Heart right ventricle (tissue), 16 donors: ENCODE measurements around the gene MBNL1. TPM values are rescaled to one million over a fixed set of nuclear protein-coding genes. Genes with fewer than 3 reads are reported as not detected.

ENCODE experiments used
- ATAC-seq, 8 donors: fragments of 200-7000 bp; cut with Tn5 transposase; one replicate each; pipeline ENCODE4 v1.9.1; 2020; ENCODE audit warnings: mild to moderate bottlenecking in 8 of 8, moderate library complexity in 8 of 8, moderate number of reproducible peaks in 1 of 8
- DNase-seq, 2 donors: peaks; one replicate each; pipeline ENCODE4 v3.0.0-alpha.2; 2020
- H3K27ac ChIP-seq, 10 donors: fragments of 200-600 bp; sonication (generic) in 2 of 10; one replicate each; pipeline versions ENCODE4 v1.5.0 to v1.8.0; 2020 to 2022; ENCODE audit warnings: mild to moderate bottlenecking in 3 of 10
- H3K27me3 ChIP-seq, 7 donors: fragments of 200-600 bp; one replicate each; pipeline ENCODE4 v1.8.0; 2021 to 2022; ENCODE audit warnings: mild to moderate bottlenecking in 2 of 7
- H3K36me3 ChIP-seq, 9 donors: fragments of 200-600 bp; sonication (generic) in 1 of 9; one replicate each; pipeline versions ENCODE4 v1.5.0 to v1.8.0; 2020 to 2022; ENCODE audit warnings: mild to moderate bottlenecking in 2 of 9
- H3K4me1 ChIP-seq, 9 donors: fragments of 200-600 bp; sonication (generic) in 1 of 9; one replicate each; pipeline versions ENCODE4 v1.5.0 to v1.8.0; 2020 to 2022; ENCODE audit warnings: mild to moderate bottlenecking in 4 of 9
- H3K4me3 ChIP-seq, 10 donors: fragments of 200-600 bp; sonication (generic) in 2 of 10; one replicate each; pipeline versions ENCODE4 v1.5.0 to v1.8.0; 2020 to 2022; ENCODE audit warnings: mild to moderate bottlenecking in 7 of 10, moderate library complexity in 2 of 10
- H3K9me3 ChIP-seq, 11 donors: fragments of 200-600 bp in 10 of 11; sonication (generic) in 2 of 11; one replicate each; pipeline versions ENCODE4 v1.5.0 to v1.8.0; 2013 to 2022; ENCODE audit warnings: mild to moderate bottlenecking in 2 of 11, control low read depth in 1 of 11, moderate library complexity in 1 of 11
- CTCF ChIP-seq, 9 donors: fragments of 200-600 bp; sonication (generic) in 2 of 9; IDR thresholded peaks; one replicate each; pipeline versions ENCODE4 v1.5.0 to v1.8.0; 2021 to 2022; ENCODE audit warnings: antibody characterized with exemption in 9 of 9, mild to moderate bottlenecking in 5 of 9, moderate library complexity in 1 of 9
- WGBS, 2 donors: extraction: QIAGEN DNeasy Blood & Tissue Kit; methylation state at CpG; one replicate each; pipeline ENCODE4 v1.1.7; 2013; ENCODE audit warnings: inconsistent platforms in 1 of 2; 5-methylcytosine and 5-hydroxymethylcytosine counted together
- intact Hi-C, 10 donors: fragments of 100-400 bp; cut with DNase I; formaldehyde crosslinking; loops; one replicate each; pipeline versions ENCODE4 v1.11.1 to v1.14.2; 2022
- polyA plus RNA-seq, 2 donors: library from polyadenylated mRNA; stranded (reverse); fragments of 200-250 nt; gene quantifications; one replicate each; pipeline ENCODE4 v1.2.3, GENCODE V29; 2013
- total RNA-seq, 10 donors: library from RNA; stranded (reverse); fragmentation: NEBNext Ultra II Directional in 3 of 10; extraction: Animal tissue kit (Norgen Biotek cat#: 25700) in 3 of 10; gene quantifications; one replicate each; pipeline versions ENCODE4 v1.2.1 to v1.2.4, GENCODE V29; 2021 to 2023
- donor health status: Arrhythmogenic right ventricular cardiomyopathy.
- donor health status: ischemic (EF 13 %, LVEDD 7.1; RV severe dilation, severe dysfunction).
- donor health status: healthy with polysubstance abuse.
- donor health status: DM: no; HTN: yes; CAD: no.
- donor health status: DM: no; HTN: no; CAD: no.
- donor health status: ischemic (EF 25% LVEDD 6.9; RV normal size, moderate dysfunction).
- donor health status: ischemic (EF 25% LVEDD 5.7; RV mildly dilated, moderate dysfunction).
- donor health status: healthy.
- donor health status: DM: yes; HTN: yes; CAD: no.
- donor health status: Ischemic cardiomyopathy.
- donor health status: ischemic (EF 35%, LVEDD 5.7; RV mildly dilated, moderate dysfunction).
- donor health status: nonischemic (EF 11% LVEDD 7.7; RV severe dilation, severe dysfunction).
- donor health status: DM: yes; HTN: yes; CAD: no.
- donor health status: PGD.
- donor health status: ischemic (EF 29% LVEDD 5.4; RV normal size, mild dysfunction).
- donor health status: nonischemic (EF 23%, LVEDD 6.1; RV moderate dilation, normal function).

The MBNL1 gene
- total and polyA plus RNA-seq, 12 donors: 33.1 to 236 (median 189) TPM

GRCh38 chr3:152386208-152386607 is 117.5 kb downstream of the MBNL1 start:
- H3K4me1 ChIP-seq: peaks cover 5 to 99% (median 91%) of the 10 kb centered on the region in 9 donors
- no peak for ATAC-seq
- no peaks in the 10 kb centered on the region for H3K27me3 ChIP-seq
- intact Hi-C loops: loop anchor here in 2 of 10 donors (5.0 to 10.0 kb wide), 2 partner anchors 49 to 69 kb away; no protein-coding TSS in a partner anchor
- no peak for DNase-seq
- no peak overlapping the region for H3K4me3 ChIP-seq
- H3K27ac ChIP-seq: peak overlapping the region; percentile 1 to 86 (median 68)
- H3K36me3 ChIP-seq: no peaks in the 10 kb centered on the region
- no peaks in the 10 kb centered on the region for H3K9me3 ChIP-seq
- no peak for TF ChIP-seq CTCF (IDR thresholded peaks at IDR 0.05)

- peak overlapping the region in 4 of 10 donors; percentile 14 to 86 (median 57) for H3K27ac ChIP-seq
- no peaks in the 10 kb centered on the region for H3K36me3 ChIP-seq
- no peaks in the 10 kb centered on the region for H3K27me3 ChIP-seq
- TF ChIP-seq CTCF (IDR thresholded peaks at IDR 0.05): no peak
- peaks cover under 1 to 99% (median 91%) of the 10 kb centered on the region in 9 donors for H3K4me1 ChIP-seq
- DNase-seq: no peak
- no peaks in the 10 kb centered on the region for H3K9me3 ChIP-seq
- intact Hi-C loops: loop anchor here in 2 of 10 donors (5.0 to 10.0 kb wide), 2 partner anchors 46 to 71 kb away; no protein-coding TSS in a partner anchor
- no peak overlapping the region for H3K4me3 ChIP-seq
- no peak for ATAC-seq
- WGBS, 2 donors: 71 to 73% methylated on average over 1 of the region's 1 CpG
Measured at GRCh38 chr3:152388631-152389030, 119.9 kb downstream of the MBNL1 start.

- DNase-seq (no peak), ATAC-seq (peak in 1 of 8 donors; percentile 61)
- Histone ChIP-seq H3K36me3 (peaks cover 0 to 1% (median 0%) of the 10 kb centered on the region in 9 donors), H3K4me3 (no peak overlapping the region), H3K4me1 (peaks cover 0 to 99% (median 83%) of the 10 kb centered on the region in 9 donors), H3K27me3 (no peaks in the 10 kb centered on the region), H3K9me3 (no peaks in the 10 kb centered on the region), H3K27ac (peak overlapping the region in 3 of 10 donors; percentile 14 to 82 (median 32))
- WGBS, 2 donors: 94 to 96% methylated on average over 6 of the region's 6 CpGs
- no peak for TF ChIP-seq CTCF (IDR thresholded peaks at IDR 0.05)
- intact Hi-C loops: loop anchor here in 2 of 10 donors (5.0 to 10.0 kb wide), 2 partner anchors 45 to 72 kb away; no protein-coding TSS in a partner anchor
Measured at GRCh38 chr3:152389316-152389934, 120.7 kb downstream of the MBNL1 start.

- Histone ChIP-seq H3K36me3 (peaks cover 0 to 12% (median 0%) of the 10 kb centered on the region in 9 donors), H3K27me3 (no peaks in the 10 kb centered on the region), H3K4me3 (no peak overlapping the region), H3K4me1 (peaks cover 0 to 97% (median 81%) of the 10 kb centered on the region in 9 donors), H3K9me3 (no peaks in the 10 kb centered on the region), H3K27ac (peak overlapping the region in 2 of 10 donors; percentile 23 to 61)
- TF ChIP-seq CTCF (IDR thresholded peaks at IDR 0.05): no peak
- DNase-seq: no peak
- WGBS, 2 donors: 84 to 86% methylated on average over 2 of the region's 2 CpGs
- ATAC-seq: peak in 1 of 8 donors; percentile 42
- intact Hi-C loops: no loop called here
Measured at GRCh38 chr3:152390647-152391046, 121.9 kb downstream of the MBNL1 start.
